ENCODE data around the gene ADK. TPM values are rescaled to one million over a fixed set of nuclear protein-coding genes. Genes with fewer than 3 reads are reported as not detected.

The ADK gene
- total and polyA plus RNA-seq, 2 donors (not counting 1 experiment from before 2014, with no cell fraction given) = 25.3 to 47.8 TPM

- TF ChIP-seq CTCF (conservative IDR thresholded peaks at IDR 0.05 in 1 of 2, IDR thresholded peaks at IDR 0.05 in 1 of 2; ENCODE audit: low read depth in 1 of 2, low read length in 2 of 2) = no peak
- Histone ChIP-seq H3K9ac (ENCODE audit: insufficient read depth, low read length) (no peak overlapping the region), H3K4me1 (ENCODE audit: control insufficient read depth, extremely low read depth, insufficient read depth, low read length) (peaks cover 8% of the 10 kb centered on the region), H4K20me1 (ENCODE audit: control insufficient read depth, extremely low read depth, insufficient read depth, low read length) (no peaks in the 10 kb centered on the region), H3K27ac (ENCODE audit: insufficient read depth, low read length) (peak overlapping the region; percentile 8), H3K79me2 (ENCODE audit: control insufficient read depth, insufficient read depth, low read length) (peaks cover 24% of the 10 kb centered on the region), H2AFZ (ENCODE audit: low read length) (no peak overlapping the region), H3K27me3 (ENCODE audit: control insufficient read depth, insufficient read depth, low read length) (no peaks in the 10 kb centered on the region), H3K9me3 (ENCODE audit: control insufficient read depth, insufficient read depth, low read depth, low read length) (no peaks in the 10 kb centered on the region), H3K36me3 (ENCODE audit: control insufficient read depth, insufficient read depth, low read length) (peaks cover 35% of the 10 kb centered on the region), H3K4me2 (ENCODE audit: extremely low read depth, insufficient read depth, low read length) (no peak overlapping the region), H3K4me3 (replicated peaks in 1 of 4; ENCODE audit: control extremely low read depth in 1 of 4, insufficient read depth in 1 of 4, low read depth in 3 of 4, low read length in 4 of 4) (no peak overlapping the region)
- no peak for DNase-seq (ENCODE audit: low read depth in 2 of 2)
Observed at GRCh38 chr10:74114041-74114448, 37.0 kb upstream of the ADK start.

GRCh38 chr10:74117738-74118137, 33.3 kb upstream of the ADK start:
- H3K4me1 ChIP-seq (ENCODE audit: control insufficient read depth, extremely low read depth, insufficient read depth, low read length) = peaks cover 10% of the 10 kb centered on the region
- H2AFZ ChIP-seq (ENCODE audit: low read length) = no peak overlapping the region
- H3K4me2 ChIP-seq (ENCODE audit: extremely low read depth, insufficient read depth, low read length) = no peak overlapping the region
- H4K20me1 ChIP-seq (ENCODE audit: control insufficient read depth, extremely low read depth, insufficient read depth, low read length) = no peaks in the 10 kb centered on the region
- no peak for DNase-seq (ENCODE audit: low read depth in 2 of 2)
- no peak overlapping the region for H3K27ac ChIP-seq (ENCODE audit: insufficient read depth, low read length)
- H3K27me3 ChIP-seq (ENCODE audit: control insufficient read depth, insufficient read depth, low read length) = no peaks in the 10 kb centered on the region
- H3K9ac ChIP-seq (ENCODE audit: insufficient read depth, low read length) = no peak overlapping the region
- peaks cover 3% of the 10 kb centered on the region for H3K79me2 ChIP-seq (ENCODE audit: control insufficient read depth, insufficient read depth, low read length)
- TF ChIP-seq CTCF (conservative IDR thresholded peaks at IDR 0.05 in 1 of 2, IDR thresholded peaks at IDR 0.05 in 1 of 2; ENCODE audit: low read depth in 1 of 2, low read length in 2 of 2) = no peak
- TF ChIP-seq EZH2 (IDR thresholded peaks at IDR 0.05; ENCODE audit: low read length, missing control alignments) = no peak
- no peaks in the 10 kb centered on the region for H3K9me3 ChIP-seq (ENCODE audit: control insufficient read depth, insufficient read depth, low read depth, low read length)
- H3K36me3 ChIP-seq (ENCODE audit: control insufficient read depth, insufficient read depth, low read length) = peaks cover 29% of the 10 kb centered on the region
- H3K4me3 ChIP-seq (replicated peaks in 1 of 4; ENCODE audit: control extremely low read depth in 1 of 4, insufficient read depth in 1 of 4, low read depth in 3 of 4, low read length in 4 of 4) = no peak overlapping the region

GRCh38 chr10:74118804-74119203, 32.2 kb upstream of the ADK start:
- Histone ChIP-seq H3K27me3 (ENCODE audit: control insufficient read depth, insufficient read depth, low read length) (no peaks in the 10 kb centered on the region), H3K9ac (ENCODE audit: insufficient read depth, low read length) (no peak overlapping the region), H2AFZ (ENCODE audit: low read length) (no peak overlapping the region), H3K9me3 (ENCODE audit: control insufficient read depth, insufficient read depth, low read depth, low read length) (no peaks in the 10 kb centered on the region), H3K4me2 (ENCODE audit: extremely low read depth, insufficient read depth, low read length) (no peak overlapping the region), H3K27ac (ENCODE audit: insufficient read depth, low read length) (peak overlapping the region; percentile 13), H4K20me1 (ENCODE audit: control insufficient read depth, extremely low read depth, insufficient read depth, low read length) (no peaks in the 10 kb centered on the region), H3K4me1 (ENCODE audit: control insufficient read depth, extremely low read depth, insufficient read depth, low read length) (peaks cover 10% of the 10 kb centered on the region), H3K79me2 (ENCODE audit: control insufficient read depth, insufficient read depth, low read length) (peaks cover 3% of the 10 kb centered on the region), H3K36me3 (ENCODE audit: control insufficient read depth, insufficient read depth, low read length) (peaks cover 31% of the 10 kb centered on the region), H3K4me3 (replicated peaks in 1 of 4; ENCODE audit: control extremely low read depth in 1 of 4, insufficient read depth in 1 of 4, low read depth in 3 of 4, low read length in 4 of 4) (no peak overlapping the region)
- DNase-seq (ENCODE audit: low read depth in 2 of 2) = peak in 1 of 2 donors; percentile 24
- TF ChIP-seq EZH2 (IDR thresholded peaks at IDR 0.05; ENCODE audit: low read length, missing control alignments) (no peak), CTCF (conservative IDR thresholded peaks at IDR 0.05 in 1 of 2, IDR thresholded peaks at IDR 0.05 in 1 of 2; ENCODE audit: low read depth in 1 of 2, low read length in 2 of 2) (no peak)

Measured in fibroblast of lung (primary cell).